RKO (cell line): ENCODE data around the gene SORCS2.

Experiments used
- DNase-seq: peaks from one replicate; pipeline ENCODE4 v3.0.0-alpha.2; 2016; ENCODE audit warnings: low spot score

SORCS2 gene

GRCh38 chr4:7270121-7270520 is 77.8 kb downstream of the SORCS2 start:
- no peak for DNase-seq

DNA sequence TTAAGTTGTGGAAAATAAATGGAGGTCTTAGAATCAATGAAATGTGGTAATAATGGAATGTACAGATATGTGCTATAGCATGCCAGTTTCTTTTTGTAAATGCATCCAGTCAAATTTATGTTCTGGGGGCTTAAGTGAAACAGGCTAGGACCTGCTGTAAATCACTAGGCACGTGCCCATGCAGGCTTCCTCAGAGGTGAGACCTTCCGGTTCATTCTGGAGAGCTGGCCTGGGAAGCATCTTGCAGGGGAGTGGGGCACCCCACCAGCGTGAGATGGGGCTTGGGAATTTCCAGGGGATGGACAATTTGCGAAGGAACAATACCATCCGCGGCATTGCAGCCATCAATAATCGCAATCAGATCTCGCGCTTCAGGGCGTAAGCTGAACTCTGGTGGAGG is 80.1 kb downstream of the SORCS2 start:
- no peak for DNase-seq

DNA sequence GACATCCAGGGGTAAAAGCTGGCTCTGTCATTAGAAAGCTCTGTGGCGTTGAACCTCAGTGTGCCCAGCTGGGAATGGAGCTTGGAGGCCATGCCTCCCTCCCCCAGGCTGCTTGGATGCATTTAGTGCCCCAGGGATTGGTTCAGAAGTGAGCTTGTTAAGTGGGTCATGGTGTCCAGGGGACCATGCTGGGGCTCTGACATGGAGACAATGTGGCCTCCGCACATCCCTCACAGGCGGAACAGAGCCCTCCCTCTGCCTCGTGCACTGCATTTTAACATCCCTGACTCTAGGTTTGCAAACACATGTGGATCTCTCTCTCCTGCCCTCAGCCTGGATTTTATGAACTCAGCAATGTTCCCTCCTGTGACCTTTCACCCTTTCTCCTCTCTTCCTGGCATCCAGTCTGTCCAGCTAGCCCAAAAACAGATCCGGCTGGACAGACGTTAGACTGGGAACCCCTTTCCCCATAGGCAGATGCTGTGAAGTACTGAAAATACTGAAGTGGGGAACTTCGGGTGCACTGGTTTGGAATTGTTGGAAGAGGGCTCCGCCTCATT is 81.5 kb downstream of the SORCS2 start:
- DNase-seq = no peak

DNA sequence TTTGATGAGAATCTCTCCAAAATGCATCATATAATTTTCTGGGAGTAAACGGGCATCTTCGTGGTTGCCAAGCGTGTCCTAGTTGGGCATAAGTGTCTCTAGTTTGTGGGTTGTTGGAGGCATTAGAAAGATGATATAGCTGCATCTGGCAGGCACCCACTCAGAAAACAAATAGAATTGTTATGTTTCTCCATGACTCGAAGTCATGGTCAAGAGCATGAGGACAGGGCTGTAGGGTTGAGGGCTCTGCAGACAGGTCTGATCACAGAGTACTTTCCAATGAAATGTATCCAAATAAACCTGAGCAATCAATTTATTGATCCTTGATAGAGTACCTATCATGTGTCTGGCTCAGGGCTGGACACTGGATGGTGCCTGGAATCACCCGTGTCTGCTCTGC is 82.7 kb downstream of the SORCS2 start:
- DNase-seq = no peak

DNA sequence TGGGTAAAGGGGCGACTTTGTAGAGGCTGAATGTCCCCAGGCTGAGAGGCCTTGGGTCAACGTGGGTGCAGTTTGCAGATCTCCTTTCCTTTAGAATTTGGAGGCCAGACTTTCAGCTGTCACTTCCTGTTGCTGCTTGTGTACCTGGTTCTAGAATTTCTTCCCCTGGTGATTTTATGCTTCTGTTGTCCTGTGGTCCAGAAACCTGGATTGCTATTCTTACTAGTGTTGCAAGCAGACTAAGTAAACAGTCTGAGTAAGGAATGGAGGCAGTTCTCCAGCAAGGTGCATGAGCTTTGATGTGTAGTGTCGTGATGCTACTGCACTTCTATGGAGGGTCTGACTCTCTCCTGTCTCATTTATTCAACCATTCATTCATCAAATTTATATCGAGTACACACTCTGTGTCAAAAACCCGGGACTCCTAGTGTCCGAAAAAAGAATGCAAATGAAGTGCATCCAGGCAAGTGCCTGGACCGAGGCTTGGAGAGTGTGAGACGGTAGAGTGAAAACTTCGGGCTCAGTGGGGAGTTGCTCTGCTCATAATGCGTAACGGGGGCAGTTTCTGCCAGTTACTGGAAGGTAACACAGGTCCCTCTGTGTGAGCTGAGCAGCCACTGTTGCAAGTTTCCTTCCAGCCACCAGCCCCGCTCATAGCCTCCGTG is 83.3 kb downstream of the SORCS2 start:
- no peak for DNase-seq

- no peak for DNase-seq
Measured at GRCh38 chr4:7276515-7276914, 84.2 kb downstream of the SORCS2 start.

GRCh38 chr4:7278071-7278765 is 85.9 kb downstream of the SORCS2 start:
- DNase-seq = no peak

DNA sequence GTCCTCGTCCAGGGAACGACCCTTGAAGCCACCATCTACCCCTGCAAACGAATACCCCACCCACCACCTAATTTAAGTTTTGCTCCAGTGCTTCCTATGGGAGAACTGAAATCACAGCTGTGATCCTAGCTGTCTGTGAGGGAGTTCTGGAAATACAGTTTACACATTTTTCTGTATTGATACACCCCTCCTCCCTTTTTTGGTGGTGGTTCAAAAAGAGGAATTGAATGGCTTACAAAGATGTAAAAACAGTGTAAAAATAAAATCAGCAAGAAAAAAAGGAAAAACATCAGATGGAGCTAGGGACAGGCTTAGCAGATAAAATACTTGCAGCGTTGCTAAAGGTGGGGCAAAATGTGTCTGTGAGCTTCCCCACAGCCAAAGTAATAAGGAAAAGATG is 86.6 kb downstream of the SORCS2 start:
- no peak for DNase-seq

DNA sequence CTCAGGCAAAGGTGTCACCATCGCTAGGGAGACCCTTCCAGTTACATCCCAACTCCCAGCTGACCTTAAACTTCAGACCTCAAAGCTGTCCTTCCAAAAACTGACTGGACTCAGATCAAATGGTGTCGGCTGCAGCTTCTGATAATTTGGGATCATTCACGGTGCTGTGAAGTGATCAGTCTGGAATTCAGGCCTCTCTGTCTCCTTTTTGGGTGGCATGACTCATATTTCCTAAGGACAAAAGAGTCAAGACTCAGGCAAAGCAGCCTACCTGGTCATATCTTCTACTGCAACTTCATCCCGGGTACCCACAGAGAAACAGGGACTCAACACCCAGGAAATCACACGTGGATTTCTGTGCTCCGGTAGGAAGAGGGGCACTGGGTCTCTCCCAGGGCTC is 87.6 kb downstream of the SORCS2 start:
- no peak for DNase-seq

GRCh38 chr4:7280926-7281690 is 88.8 kb downstream of the SORCS2 start:
- DNase-seq = no peak

- no peak for DNase-seq
Measured at GRCh38 chr4:7281691-7282665, 89.6 kb downstream of the SORCS2 start.

DNA sequence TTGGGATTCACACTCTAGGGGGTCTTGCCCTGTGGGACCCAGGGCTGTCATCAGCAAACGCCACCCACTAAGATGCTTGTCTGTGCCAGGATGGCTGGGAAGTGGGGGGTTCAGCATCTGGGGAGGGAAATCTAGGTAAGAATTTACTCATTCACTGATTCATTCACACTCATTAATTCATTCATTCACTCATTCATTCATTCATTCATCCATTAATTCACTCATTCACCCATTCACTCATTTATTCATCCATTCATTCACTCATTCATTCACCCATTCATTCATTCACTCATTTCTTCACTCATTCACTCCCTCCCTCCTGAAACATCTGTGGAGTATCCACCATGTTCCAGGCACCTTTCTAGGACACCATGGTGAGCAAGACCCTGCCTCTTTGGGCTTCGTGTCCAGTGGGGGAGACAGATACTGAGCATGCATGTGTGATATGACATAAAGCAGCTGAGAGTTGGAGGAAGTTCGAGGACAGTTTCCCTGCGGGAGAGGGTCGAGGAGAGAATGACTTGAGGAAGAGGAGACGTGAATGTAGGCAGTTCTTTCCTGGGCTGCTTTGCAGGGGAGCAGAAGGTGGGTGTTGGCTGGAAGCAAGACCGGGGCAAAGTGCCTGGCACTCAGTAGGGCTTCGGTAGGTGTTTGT is 90.6 kb downstream of the SORCS2 start:
- DNase-seq = no peak

- DNase-seq = no peak
Measured at GRCh38 chr4:7285244-7286094, 93.1 kb downstream of the SORCS2 start.

- DNase-seq = no peak
Measured at GRCh38 chr4:7286170-7286569, 93.8 kb downstream of the SORCS2 start.

- no peak for DNase-seq
Measured at GRCh38 chr4:7286798-7287197, 94.5 kb downstream of the SORCS2 start.

- DNase-seq = no peak
Measured at GRCh38 chr4:7287274-7287917, 95.1 kb downstream of the SORCS2 start.

GRCh38 chr4:7287918-7288280 is 95.6 kb downstream of the SORCS2 start:
- DNase-seq = no peak

DNA sequence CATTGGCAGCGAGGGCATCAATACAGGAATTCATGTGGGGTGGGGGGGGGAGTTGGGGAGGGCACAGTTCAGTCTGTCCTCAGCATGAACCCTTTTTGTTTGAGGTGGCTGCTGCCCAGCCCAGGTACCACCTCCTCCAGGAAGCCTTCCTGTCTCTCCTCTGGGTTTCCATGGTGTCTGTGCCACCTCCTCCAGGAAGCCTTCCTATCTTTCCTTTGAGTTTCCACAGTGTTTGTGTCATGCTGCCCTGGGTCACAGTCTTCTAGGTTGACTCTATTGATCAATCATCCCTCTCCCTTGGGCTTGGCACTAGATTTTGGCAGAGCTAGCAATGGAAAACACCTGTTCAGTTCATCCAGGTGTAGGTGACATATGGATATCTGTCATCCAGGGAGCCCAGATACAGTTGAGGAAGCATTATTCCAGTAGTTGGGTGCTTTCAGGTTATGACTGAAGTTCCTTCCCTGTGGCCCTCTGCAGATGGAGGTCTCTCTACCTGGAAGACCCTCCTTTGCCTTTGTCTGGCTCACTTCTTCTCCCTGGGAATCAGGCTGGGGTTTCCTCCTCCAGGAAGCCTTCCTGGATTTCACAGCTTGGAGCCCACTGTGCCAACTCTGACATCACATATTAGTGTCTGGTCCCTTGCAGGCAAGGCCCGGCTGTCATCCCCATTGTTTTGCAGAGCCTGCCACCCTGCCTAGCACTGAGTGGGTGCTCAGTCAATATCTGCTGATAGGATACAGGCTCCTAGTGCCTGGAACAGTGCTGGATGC is 96.6 kb downstream of the SORCS2 start:
- no peak for DNase-seq

GRCh38 chr4:7289589-7289988 is 97.3 kb downstream of the SORCS2 start:
- DNase-seq = no peak
